Liver (tissue), 3 donors: ENCODE results near the gene ELAVL2.

ENCODE experiments used
- SP1 ChIP-seq: IDR thresholded peaks from 2 replicates; pipeline ENCODE4 v1.6.1; 2018; ENCODE audit warnings: antibody characterized with exemption, mild to moderate bottlenecking
- TAF1 ChIP-seq: conservative IDR thresholded peaks from 2 replicates; pipeline ENCODE4 v1.6.1; 2016; ENCODE audit warnings: antibody characterized with exemption, mild to moderate bottlenecking
- TF ChIP-seq, protein P1 (sequence below): fragments of 150-350 bp; IDR thresholded peaks from 2 replicates; pipeline ENCODE4 v1.5.1; 2017; ENCODE audit warnings: improper control_type of control experiment, low read depth, low read length; ENCODE audit not compliant: missing input control
- donor health status: healthy.
- donor health status: healthy.

DNA sequence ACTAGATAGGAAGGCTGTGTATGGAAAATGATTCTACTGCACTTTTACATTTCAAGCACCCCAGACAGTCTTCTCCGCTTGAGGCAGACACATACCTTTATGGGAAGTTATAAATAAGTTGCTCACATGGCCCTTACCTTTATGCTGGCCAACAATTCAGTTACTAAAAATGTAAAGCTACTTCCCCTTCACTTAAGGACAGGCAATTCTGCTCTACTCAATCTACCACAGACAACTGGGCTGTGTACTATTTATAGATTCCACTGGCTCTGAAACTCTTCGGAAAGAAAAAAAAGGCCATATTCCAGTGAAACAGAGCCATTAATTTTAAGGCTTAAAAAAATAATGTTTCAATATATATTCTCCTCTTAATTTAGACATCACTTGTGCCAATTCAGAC, 59.4 kb downstream of the ELAVL2 start:
- TF ChIP-seq, protein P1, sequence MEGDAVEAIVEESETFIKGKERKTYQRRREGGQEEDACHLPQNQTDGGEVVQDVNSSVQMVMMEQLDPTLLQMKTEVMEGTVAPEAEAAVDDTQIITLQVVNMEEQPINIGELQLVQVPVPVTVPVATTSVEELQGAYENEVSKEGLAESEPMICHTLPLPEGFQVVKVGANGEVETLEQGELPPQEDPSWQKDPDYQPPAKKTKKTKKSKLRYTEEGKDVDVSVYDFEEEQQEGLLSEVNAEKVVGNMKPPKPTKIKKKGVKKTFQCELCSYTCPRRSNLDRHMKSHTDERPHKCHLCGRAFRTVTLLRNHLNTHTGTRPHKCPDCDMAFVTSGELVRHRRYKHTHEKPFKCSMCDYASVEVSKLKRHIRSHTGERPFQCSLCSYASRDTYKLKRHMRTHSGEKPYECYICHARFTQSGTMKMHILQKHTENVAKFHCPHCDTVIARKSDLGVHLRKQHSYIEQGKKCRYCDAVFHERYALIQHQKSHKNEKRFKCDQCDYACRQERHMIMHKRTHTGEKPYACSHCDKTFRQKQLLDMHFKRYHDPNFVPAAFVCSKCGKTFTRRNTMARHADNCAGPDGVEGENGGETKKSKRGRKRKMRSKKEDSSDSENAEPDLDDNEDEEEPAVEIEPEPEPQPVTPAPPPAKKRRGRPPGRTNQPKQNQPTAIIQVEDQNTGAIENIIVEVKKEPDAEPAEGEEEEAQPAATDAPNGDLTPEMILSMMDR: no peak
- no peak for TF ChIP-seq TAF1
- TF ChIP-seq SP1: no peak
